ENCODE measurements around the gene ANKRD6. TPM values are rescaled to one million over a fixed set of nuclear protein-coding genes. Genes with fewer than 3 reads are reported as not detected.

Gene ANKRD6
- total RNA-seq, 1 donor from 2014 or later, result 13.5 TPM

GRCh38 chr6:89643406-89643805, 210.5 kb downstream of the ANKRD6 start:
- H3K27ac Mint-ChIP-seq (ENCODE audit: unreplicated experiment), result no peak overlapping the region
- peaks cover 9% of the 10 kb centered on the region for H3K4me1 Mint-ChIP-seq (ENCODE audit: low read depth, unreplicated experiment)
- no peak for TF ChIP-seq EZH2 (IDR thresholded peaks at IDR 0.05; ENCODE audit: insufficient read depth, low read length)
- no peak for TF ChIP-seq CTCF (IDR thresholded peaks at IDR 0.05; ENCODE audit: insufficient read depth, low read depth, low read length)
- peaks cover 8% of the 10 kb centered on the region for H3K36me3 Mint-ChIP-seq (ENCODE audit: low read depth, unreplicated experiment)
- H3K27me3 ChIP-seq (ENCODE audit: insufficient read depth, low read length), result no peaks in the 10 kb centered on the region
- H3K9ac ChIP-seq (ENCODE audit: low read length), result no peak overlapping the region
- no peak overlapping the region for H3K27ac ChIP-seq (ENCODE audit: low read depth, low read length)
- H2AFZ ChIP-seq (ENCODE audit: low read depth, low read length), result no peak overlapping the region
- H3K36me3 ChIP-seq (ENCODE audit: insufficient read depth, low read length), result peaks cover 14% of the 10 kb centered on the region
- H3K4me2 ChIP-seq (ENCODE audit: low read length), result no peak overlapping the region
- no peak overlapping the region for H3K4me3 Mint-ChIP-seq (ENCODE audit: unreplicated experiment)
- FAIRE-seq, result no peak
- H3K9me3 ChIP-seq (ENCODE audit: insufficient read depth, low read depth, low read length), result no peaks in the 10 kb centered on the region
- H4K20me1 ChIP-seq (ENCODE audit: insufficient read depth, low read length), result peaks cover 3% of the 10 kb centered on the region
- peaks cover 22% of the 10 kb centered on the region for H3K79me2 ChIP-seq (ENCODE audit: insufficient read depth, low read length)
- no peak overlapping the region for H3K4me3 ChIP-seq (ENCODE audit: insufficient read depth, low read depth, low read length)
- H3K27me3 Mint-ChIP-seq (ENCODE audit: low read depth, unreplicated experiment), result no peaks in the 10 kb centered on the region
- DNase-seq (ENCODE audit: low read depth), result no peak
- H3K9me3 Mint-ChIP-seq (ENCODE audit: unreplicated experiment), result no peaks in the 10 kb centered on the region
- peaks cover 8% of the 10 kb centered on the region for H3K4me1 ChIP-seq (ENCODE audit: insufficient read depth, low read length)

- Mint-ChIP-seq H3K36me3 (ENCODE audit: low read depth, unreplicated experiment) (peaks cover 8% of the 10 kb centered on the region), H3K4me1 (ENCODE audit: low read depth, unreplicated experiment) (peaks cover 9% of the 10 kb centered on the region), H3K4me3 (ENCODE audit: unreplicated experiment) (no peak overlapping the region), H3K27me3 (ENCODE audit: low read depth, unreplicated experiment) (no peaks in the 10 kb centered on the region), H3K27ac (ENCODE audit: unreplicated experiment) (no peak overlapping the region), H3K9me3 (ENCODE audit: unreplicated experiment) (no peaks in the 10 kb centered on the region)
- Histone ChIP-seq H3K9me3 (ENCODE audit: insufficient read depth, low read depth, low read length) (no peaks in the 10 kb centered on the region), H2AFZ (ENCODE audit: low read depth, low read length) (no peak overlapping the region), H3K27ac (ENCODE audit: low read depth, low read length) (no peak overlapping the region), H3K9ac (ENCODE audit: low read length) (no peak overlapping the region), H4K20me1 (ENCODE audit: insufficient read depth, low read length) (peaks cover 3% of the 10 kb centered on the region), H3K36me3 (ENCODE audit: insufficient read depth, low read length) (peaks cover 17% of the 10 kb centered on the region), H3K79me2 (ENCODE audit: insufficient read depth, low read length) (peaks cover 15% of the 10 kb centered on the region), H3K4me2 (ENCODE audit: low read length) (no peak overlapping the region), H3K27me3 (ENCODE audit: insufficient read depth, low read length) (no peaks in the 10 kb centered on the region), H3K4me1 (ENCODE audit: insufficient read depth, low read length) (peaks cover 8% of the 10 kb centered on the region), H3K4me3 (ENCODE audit: insufficient read depth, low read depth, low read length) (no peak overlapping the region)
- DNase-seq (ENCODE audit: low read depth) (no peak), FAIRE-seq (no peak)
- no peak for TF ChIP-seq EZH2 (IDR thresholded peaks at IDR 0.05; ENCODE audit: insufficient read depth, low read length)
These were observed 211.9 kb downstream of the ANKRD6 start for GRCh38 chr6:89644864-89645263.

- no peak overlapping the region for H3K27ac ChIP-seq (ENCODE audit: low read depth, low read length)
- Mint-ChIP-seq H3K27me3 (ENCODE audit: low read depth, unreplicated experiment) (no peaks in the 10 kb centered on the region), H3K9me3 (ENCODE audit: unreplicated experiment) (no peaks in the 10 kb centered on the region), H3K27ac (ENCODE audit: unreplicated experiment) (no peak overlapping the region), H3K4me3 (ENCODE audit: unreplicated experiment) (no peak overlapping the region), H3K36me3 (ENCODE audit: low read depth, unreplicated experiment) (peaks cover 11% of the 10 kb centered on the region), H3K4me1 (ENCODE audit: low read depth, unreplicated experiment) (no peaks in the 10 kb centered on the region)
- H3K9ac ChIP-seq (ENCODE audit: low read length), result no peak overlapping the region
- FAIRE-seq, result peak; percentile 56
- no peaks in the 10 kb centered on the region for H4K20me1 ChIP-seq (ENCODE audit: insufficient read depth, low read length)
- H3K4me3 ChIP-seq (ENCODE audit: insufficient read depth, low read depth, low read length), result no peak overlapping the region
- no peaks in the 10 kb centered on the region for H3K4me1 ChIP-seq (ENCODE audit: insufficient read depth, low read length)
- DNase-seq (ENCODE audit: low read depth), result no peak
- no peak overlapping the region for H2AFZ ChIP-seq (ENCODE audit: low read depth, low read length)
- peaks cover 38% of the 10 kb centered on the region for H3K36me3 ChIP-seq (ENCODE audit: insufficient read depth, low read length)
- no peak overlapping the region for H3K4me2 ChIP-seq (ENCODE audit: low read length)
- H3K27me3 ChIP-seq (ENCODE audit: insufficient read depth, low read length), result no peaks in the 10 kb centered on the region
- no peaks in the 10 kb centered on the region for H3K9me3 ChIP-seq (ENCODE audit: insufficient read depth, low read depth, low read length)
- no peaks in the 10 kb centered on the region for H3K79me2 ChIP-seq (ENCODE audit: insufficient read depth, low read length)
- TF ChIP-seq EZH2 (IDR thresholded peaks at IDR 0.05; ENCODE audit: insufficient read depth, low read length) (no peak), CTCF (IDR thresholded peaks at IDR 0.05; ENCODE audit: insufficient read depth, low read depth, low read length) (no peak)
These were observed 216.7 kb downstream of the ANKRD6 start for GRCh38 chr6:89649682-89650081.

Data from astrocyte (in vitro differentiated cells and primary cell).